ENCODE results near the gene MYO1H.

The MYO1H gene

GRCh38 chr12:109448707-109449390, 101.1 kb downstream of the MYO1H start:
- no peak for DNase-seq (ENCODE audit: low spot score)

GRCh38 chr12:109449845-109450532, 102.3 kb downstream of the MYO1H start:
- no peak for DNase-seq (ENCODE audit: low spot score)

GRCh38 chr12:109450980-109451379, 103.3 kb downstream of the MYO1H start:
- no peak for DNase-seq (ENCODE audit: low spot score)

- no peak for DNase-seq (ENCODE audit: low spot score)
Measured at GRCh38 chr12:109451400-109451799, 103.7 kb downstream of the MYO1H start.

- DNase-seq (ENCODE audit: low spot score), result no peak
Measured at GRCh38 chr12:109452489-109452888, 104.8 kb downstream of the MYO1H start.

- DNase-seq (ENCODE audit: low spot score), result no peak
Measured at GRCh38 chr12:109455706-109456105, 108.0 kb downstream of the MYO1H start.

- no peak for DNase-seq (ENCODE audit: low spot score)
Measured at GRCh38 chr12:109458086-109458485, 110.4 kb downstream of the MYO1H start.

GRCh38 chr12:109458771-109459208, 111.1 kb downstream of the MYO1H start:
- no peak for DNase-seq (ENCODE audit: low spot score)

- DNase-seq (ENCODE audit: low spot score), result no peak
Measured at GRCh38 chr12:109459247-109459646, 111.5 kb downstream of the MYO1H start.

- no peak for DNase-seq (ENCODE audit: low spot score)
Measured at GRCh38 chr12:109460538-109460937, 112.8 kb downstream of the MYO1H start.

- DNase-seq (ENCODE audit: low spot score), result no peak
Measured at GRCh38 chr12:109461049-109461845, 113.5 kb downstream of the MYO1H start.

- DNase-seq (ENCODE audit: low spot score), result no peak
Measured at GRCh38 chr12:109461846-109462756, 114.4 kb downstream of the MYO1H start.

GRCh38 chr12:109462868-109463692, 115.4 kb downstream of the MYO1H start:
- DNase-seq (ENCODE audit: low spot score), result no peak

- DNase-seq (ENCODE audit: low spot score), result no peak
Measured at GRCh38 chr12:109463756-109464155, 116.1 kb downstream of the MYO1H start.

GRCh38 chr12:109464642-109465351, 117.1 kb downstream of the MYO1H start:
- DNase-seq (ENCODE audit: low spot score), result no peak

- DNase-seq (ENCODE audit: low spot score), result no peak
Measured at GRCh38 chr12:109466305-109466704, 118.6 kb downstream of the MYO1H start.

- no peak for DNase-seq (ENCODE audit: low spot score)
Measured at GRCh38 chr12:109466821-109467220, 119.1 kb downstream of the MYO1H start.

- DNase-seq (ENCODE audit: low spot score), result no peak
Measured at GRCh38 chr12:109467978-109468676, 120.4 kb downstream of the MYO1H start.

- DNase-seq (ENCODE audit: low spot score), result no peak
Measured at GRCh38 chr12:109469517-109469916, 121.8 kb downstream of the MYO1H start.

Data from SK-N-DZ (cell line).